Mesenchymal stem cell (in vitro differentiated cells and primary cell): ENCODE data around the gene AUTS2.

Experiments used
- DNase-seq: peaks from one replicate; pipeline ENCODE4 v3.0.0-alpha.2; 2013
- H2AFZ ChIP-seq: one replicate; pipeline ENCODE4 v1.6.1; 2013; ENCODE audit warnings: low read depth, mild to moderate bottlenecking, control low read depth, inconsistent platforms, low read length, moderate library complexity
- H2AK5ac ChIP-seq: 2 replicates; pipeline ENCODE4 v1.6.1; 2013; ENCODE audit warnings: low read length, moderate library complexity, mild to moderate bottlenecking, inconsistent platforms; ENCODE audit not compliant: severe bottlenecking
- H2BK120ac ChIP-seq: one replicate; pipeline ENCODE4 v1.6.1; 2013; ENCODE audit warnings: low read depth, mild to moderate bottlenecking, inconsistent platforms, low read length, moderate library complexity
- H2BK12ac ChIP-seq, 2 experiments: one replicate each; pipeline ENCODE4 v1.6.1; 2013; ENCODE audit warnings: inconsistent platforms in 2 of 2, low read length in 2 of 2, mild to moderate bottlenecking in 2 of 2, moderate library complexity in 2 of 2, control low read depth in 1 of 2
- H2BK15ac ChIP-seq: one replicate; pipeline ENCODE4 v1.6.1; 2013; ENCODE audit warnings: mild to moderate bottlenecking, low read depth, inconsistent platforms; ENCODE audit not compliant: poor library complexity, severe bottlenecking
- H2BK5ac ChIP-seq: 2 replicates; pipeline ENCODE4 v1.6.1; 2013; ENCODE audit warnings: low read depth, mild to moderate bottlenecking, low read length, control low read depth, inconsistent platforms; ENCODE audit not compliant: poor library complexity, severe bottlenecking
- H3K14ac ChIP-seq, 2 experiments: one replicate each; pipeline ENCODE4 v1.6.1; 2013; ENCODE audit warnings: inconsistent platforms in 2 of 2, low read length in 2 of 2, control low read depth in 1 of 2, mild to moderate bottlenecking in 1 of 2, moderate library complexity in 1 of 2
- H3K18ac ChIP-seq, 2 experiments: one replicate each; pipeline ENCODE4 v1.6.1; 2013; ENCODE audit warnings: inconsistent platforms in 2 of 2, low read length in 2 of 2, control low read depth in 1 of 2, low read depth in 1 of 2, mild to moderate bottlenecking in 1 of 2
- H3K23ac ChIP-seq, 2 experiments: one replicate each; pipeline ENCODE4 v1.6.1; 2013; ENCODE audit warnings: inconsistent platforms in 2 of 2, low read length in 2 of 2, mild to moderate bottlenecking in 2 of 2, moderate library complexity in 2 of 2, control low read depth in 1 of 2
- H3K27ac ChIP-seq: 2 replicates; pipeline ENCODE4 v1.5.1; 2013; ENCODE audit warnings: mild to moderate bottlenecking, moderate library complexity, low read length, control low read depth, inconsistent platforms; ENCODE audit not compliant: poor library complexity, severe bottlenecking
- H3K27me3 ChIP-seq, 2 experiments: 2 replicates each; pipeline versions ENCODE4 v1.6.1 to v1.7.0; 2013; ENCODE audit warnings: low read length in 2 of 2, mild to moderate bottlenecking in 2 of 2, moderate library complexity in 2 of 2, control low read depth in 1 of 2, inconsistent platforms in 1 of 2; ENCODE audit not compliant: control insufficient read depth in 1 of 2, insufficient read depth in 1 of 2
- H3K36me3 ChIP-seq, 2 experiments: 2 replicates each; pipeline versions ENCODE4 v1.6.1 to v1.7.0; 2013; ENCODE audit warnings: low read length in 2 of 2, control low read depth in 1 of 2, inconsistent platforms in 1 of 2, low read depth in 1 of 2, mild to moderate bottlenecking in 1 of 2; ENCODE audit not compliant: insufficient read depth in 2 of 2, control insufficient read depth in 1 of 2
- H3K4ac ChIP-seq, 2 experiments: one replicate each; pipeline ENCODE4 v1.6.1; 2013; ENCODE audit warnings: inconsistent platforms in 2 of 2, low read length in 2 of 2, mild to moderate bottlenecking in 2 of 2, moderate library complexity in 2 of 2, control low read depth in 1 of 2, low read depth in 1 of 2
- H3K4me1 ChIP-seq: 2 replicates; pipeline ENCODE4 v1.6.1; 2013; ENCODE audit warnings: low read depth, low read length, control low read depth; ENCODE audit not compliant: control insufficient read depth, insufficient read depth
- H3K4me2 ChIP-seq: 2 replicates; pipeline ENCODE4 v1.6.1; 2013; ENCODE audit warnings: low read length, mild to moderate bottlenecking, inconsistent platforms; ENCODE audit not compliant: poor library complexity, severe bottlenecking
- H3K4me3 ChIP-seq, 2 experiments: 2 replicates each; pipeline versions ENCODE4 v1.5.1 to v1.7.0; 2013; ENCODE audit warnings: low read length in 2 of 2, mild to moderate bottlenecking in 2 of 2, control low read depth in 1 of 2, low read depth in 1 of 2; ENCODE audit not compliant: insufficient read depth in 1 of 2
- H3K79me1 ChIP-seq: replicated peaks from 2 replicates; pipeline ENCODE4 v1.6.1; 2013; ENCODE audit warnings: mild to moderate bottlenecking, control low read depth, low read length, inconsistent platforms; ENCODE audit not compliant: poor library complexity, severe bottlenecking
- H3K9ac ChIP-seq: 2 replicates; pipeline ENCODE4 v1.7.0; 2013; ENCODE audit warnings: mild to moderate bottlenecking, low read length, moderate library complexity
- H3K9me3 ChIP-seq: 2 replicates; pipeline ENCODE4 v1.7.0; 2013; ENCODE audit warnings: mild to moderate bottlenecking, low read length; ENCODE audit not compliant: control insufficient read depth
- H4K8ac ChIP-seq: one replicate; pipeline ENCODE4 v1.6.1; 2013; ENCODE audit warnings: inconsistent platforms, mild to moderate bottlenecking, low read length, moderate library complexity
- H4K91ac ChIP-seq: one replicate; pipeline ENCODE4 v1.6.1; 2013; ENCODE audit warnings: mild to moderate bottlenecking, low read length, inconsistent platforms
- WGBS: methylation state at CpG from one replicate; pipeline ENCODE4 v1.1.7; 2013; ENCODE audit warnings: mixed read lengths; 5-methylcytosine and 5-hydroxymethylcytosine counted together

AUTS2 gene

GRCh38 chr7:70833726-70834125 lies 1235.5 kb downstream of the AUTS2 start:
- no peak for DNase-seq
- peaks cover 1% of the 10 kb centered on the region for H3K4me1 ChIP-seq
- no CpG with 5 or more reads among the region's 1 CpG for WGBS

GRCh38 chr7:70834424-70834823 lies 1236.1 kb downstream of the AUTS2 start:
- DNase-seq, result no peak
- no peak overlapping the region for H3K18ac ChIP-seq
- H3K14ac ChIP-seq, result no peak overlapping the region
- no peak overlapping the region for H2BK5ac ChIP-seq
- no peak overlapping the region for H3K9ac ChIP-seq
- peaks cover 0 to 4% of the 10 kb centered on the region in 2 experiments for H3K27me3 ChIP-seq
- 92% methylated on average over 1 of the region's 8 CpGs for WGBS
- no peak overlapping the region for H2BK120ac ChIP-seq
- H2BK12ac ChIP-seq, result no peak overlapping the region
- H4K8ac ChIP-seq, result no peak overlapping the region
- H3K36me3 ChIP-seq, result no peaks in the 10 kb centered on the region
- no peak overlapping the region for H3K4me3 ChIP-seq
- no peak overlapping the region for H2AFZ ChIP-seq
- no peak overlapping the region for H3K27ac ChIP-seq
- H2AK5ac ChIP-seq, result no peak overlapping the region
- no peak overlapping the region for H3K4ac ChIP-seq
- no peak overlapping the region for H4K91ac ChIP-seq
- no peaks in the 10 kb centered on the region for H3K79me1 ChIP-seq
- no peak overlapping the region for H2BK15ac ChIP-seq
- no peak overlapping the region for H3K23ac ChIP-seq
- peaks cover 10% of the 10 kb centered on the region for H3K9me3 ChIP-seq
- H3K4me2 ChIP-seq, result no peak overlapping the region
- no peaks in the 10 kb centered on the region for H3K4me1 ChIP-seq

More at GRCh38 chr7:70833726-70834125, 1235.5 kb downstream of the AUTS2 start:
- no peak overlapping the region for H2BK15ac ChIP-seq
- no peak overlapping the region for H2AFZ ChIP-seq
- no peak overlapping the region for H3K18ac ChIP-seq
- no peak overlapping the region for H3K4me3 ChIP-seq
- no peak overlapping the region for H3K14ac ChIP-seq
- peaks cover 10% of the 10 kb centered on the region for H3K9me3 ChIP-seq
- H3K23ac ChIP-seq, result no peak overlapping the region
- no peaks in the 10 kb centered on the region for H3K36me3 ChIP-seq
- no peak overlapping the region for H4K8ac ChIP-seq
- no peaks in the 10 kb centered on the region for H3K79me1 ChIP-seq
- no peak overlapping the region for H3K27ac ChIP-seq
- no peak overlapping the region for H2BK5ac ChIP-seq
- no peak overlapping the region for H3K4me2 ChIP-seq
- H2BK12ac ChIP-seq, result no peak overlapping the region
- H2BK120ac ChIP-seq, result no peak overlapping the region
- H3K9ac ChIP-seq, result no peak overlapping the region
- no peak overlapping the region for H4K91ac ChIP-seq
- no peak overlapping the region for H3K4ac ChIP-seq
- no peak overlapping the region for H2AK5ac ChIP-seq
- H3K27me3 ChIP-seq, result peaks cover 3 to 5% of the 10 kb centered on the region in 2 experiments

- Histone ChIP-seq H3K9ac (no peak overlapping the region), H3K4me1 (no peaks in the 10 kb centered on the region), H3K36me3 (no peaks in the 10 kb centered on the region), H4K8ac (no peak overlapping the region), H3K4me3 (no peak overlapping the region), H3K23ac (no peak overlapping the region), H3K18ac (no peak overlapping the region), H3K4ac (no peak overlapping the region), H2BK5ac (no peak overlapping the region), H3K14ac (no peak overlapping the region), H3K27ac (no peak overlapping the region), H3K9me3 (peaks cover 10% of the 10 kb centered on the region), H2BK15ac (no peak overlapping the region), H2AK5ac (no peak overlapping the region), H3K4me2 (no peak overlapping the region), H4K91ac (no peak overlapping the region), H3K79me1 (no peaks in the 10 kb centered on the region), H2AFZ (no peak overlapping the region), H2BK12ac (no peak overlapping the region), H2BK120ac (no peak overlapping the region), H3K27me3 (no peaks in the 10 kb centered on the region)
- DNase-seq, result no peak
- 49% methylated on average over 2 of the region's 2 CpGs for WGBS
These were observed 1237.4 kb downstream of the AUTS2 start for GRCh38 chr7:70835658-70836057.

- Histone ChIP-seq H3K23ac (no peak overlapping the region), H3K18ac (no peak overlapping the region), H3K9me3 (peaks cover 10% of the 10 kb centered on the region), H3K4ac (no peak overlapping the region), H3K9ac (no peak overlapping the region), H3K36me3 (no peaks in the 10 kb centered on the region), H3K27me3 (no peaks in the 10 kb centered on the region), H4K8ac (no peak overlapping the region), H3K27ac (no peak overlapping the region), H3K79me1 (no peaks in the 10 kb centered on the region), H3K14ac (no peak overlapping the region), H2BK5ac (no peak overlapping the region), H2AK5ac (no peak overlapping the region), H2BK12ac (no peak overlapping the region), H3K4me1 (no peaks in the 10 kb centered on the region), H2BK120ac (no peak overlapping the region), H2AFZ (no peak overlapping the region), H3K4me3 (no peak overlapping the region), H2BK15ac (no peak overlapping the region), H4K91ac (no peak overlapping the region), H3K4me2 (no peak overlapping the region)
- no CpG with 5 or more reads among the region's 1 CpG for WGBS
- no peak for DNase-seq
These were observed 1238.0 kb downstream of the AUTS2 start for GRCh38 chr7:70836279-70836678.
